M059J (cell line): ENCODE results near the gene SELENOO. TPM values are rescaled to one million over a fixed set of nuclear protein-coding genes. Genes with fewer than 3 reads are reported as not detected.

Experiments
- DNase-seq: peaks from one replicate; pipeline ENCODE4 v3.0.0-alpha.2; 2012; ENCODE audit warnings: low read depth
- total RNA-seq: library from RNA; depleted of rRNA; stranded (reverse); fragments of >200 nt; shearing (Covaris generic); gene quantifications from 2 replicates; pipeline ENCODE4 v1.2.3, GENCODE V29; 2014

The SELENOO gene
- total RNA-seq, 1 experiment from 2014 or later: 21.4 TPM

DNA sequence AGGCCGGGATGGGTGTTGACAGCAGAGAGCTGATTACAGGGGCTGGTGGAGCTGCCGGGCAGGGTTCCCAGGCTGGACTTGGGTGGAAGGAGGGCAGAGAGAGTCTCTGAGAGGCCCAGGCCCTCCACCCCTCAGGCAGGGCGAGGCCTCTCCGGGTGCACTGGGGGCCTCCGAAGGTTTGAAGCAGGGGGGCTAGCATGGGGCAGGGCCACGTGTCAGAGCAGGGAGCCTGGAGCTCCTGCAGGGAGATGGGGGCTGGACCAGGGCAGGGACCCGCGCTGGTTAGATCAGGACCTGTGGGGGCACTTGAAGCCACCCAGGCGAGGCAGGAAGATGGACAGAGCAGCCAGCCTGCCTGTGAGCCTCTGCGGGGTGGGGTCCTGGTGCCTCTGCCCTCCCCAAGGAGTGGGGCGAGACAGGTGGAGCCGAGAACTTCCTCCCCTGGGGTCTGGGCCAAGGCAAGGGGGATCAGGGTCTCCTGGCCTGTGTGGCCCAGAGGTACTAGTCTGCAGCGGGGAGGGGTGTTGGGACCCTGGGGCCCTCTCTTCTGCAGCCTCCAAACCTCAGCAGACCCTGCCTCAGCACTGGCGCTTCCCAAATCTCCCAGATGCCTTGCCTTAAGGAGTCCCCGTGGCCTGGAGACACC lies 29.4 kb upstream of the SELENOO start:
- no peak for DNase-seq

DNA sequence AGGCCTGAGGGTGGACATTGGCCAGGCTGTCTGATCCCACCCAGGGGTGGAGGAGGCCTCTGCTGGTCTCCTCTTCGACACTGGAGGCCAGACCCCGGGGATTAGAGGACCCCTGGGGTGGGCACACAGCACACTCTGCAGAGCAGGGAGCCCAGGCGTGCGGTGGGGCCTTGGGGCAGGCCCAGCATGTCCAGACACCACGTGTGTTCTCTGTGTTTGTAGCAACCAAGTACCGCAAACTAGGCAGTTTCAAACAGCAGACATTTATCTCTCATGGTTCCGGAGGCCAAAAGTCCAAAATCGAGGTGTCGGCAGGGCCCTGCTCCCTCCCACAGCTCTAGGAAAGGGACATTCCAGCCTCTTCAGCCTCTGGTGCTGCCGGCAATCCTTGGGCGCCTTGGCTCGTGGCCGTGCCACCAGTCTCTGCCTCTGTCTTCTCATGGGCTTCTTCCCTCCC lies 28.8 kb upstream of the SELENOO start:
- no peak for DNase-seq

DNA sequence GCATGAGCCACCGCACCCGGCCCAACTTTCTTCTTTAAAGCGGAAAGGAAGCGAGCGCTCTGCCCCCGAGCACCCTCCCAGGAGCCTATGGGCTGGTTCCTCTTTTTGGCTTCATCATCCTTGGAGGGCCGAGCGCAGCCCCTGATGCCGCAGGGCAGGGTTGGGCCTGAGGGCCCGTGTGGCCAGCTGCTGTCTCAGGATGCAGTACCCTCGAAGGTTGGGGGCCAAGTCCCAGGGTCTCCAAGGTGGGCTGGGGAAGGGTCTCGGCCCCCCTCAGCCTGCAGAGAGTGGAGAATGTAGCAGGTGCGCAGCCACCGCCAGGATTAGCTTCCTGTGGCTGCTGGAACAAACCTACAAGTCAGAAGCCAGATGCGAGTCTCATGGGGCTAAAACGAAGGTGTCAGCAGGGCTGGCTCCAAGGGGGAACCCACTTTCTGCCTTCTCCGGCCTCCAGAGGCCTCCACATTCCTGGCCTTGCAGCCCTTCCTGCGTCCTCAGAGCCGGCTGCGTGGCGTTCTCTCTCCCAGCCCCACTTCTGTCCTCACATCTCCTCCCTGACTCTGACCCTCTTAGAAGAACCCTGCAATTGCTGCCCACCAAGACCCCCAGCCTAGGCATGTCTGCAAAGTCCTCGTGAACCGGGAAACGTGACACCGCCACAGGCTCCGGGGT lies 27.4 kb upstream of the SELENOO start:
- no peak for DNase-seq

DNA sequence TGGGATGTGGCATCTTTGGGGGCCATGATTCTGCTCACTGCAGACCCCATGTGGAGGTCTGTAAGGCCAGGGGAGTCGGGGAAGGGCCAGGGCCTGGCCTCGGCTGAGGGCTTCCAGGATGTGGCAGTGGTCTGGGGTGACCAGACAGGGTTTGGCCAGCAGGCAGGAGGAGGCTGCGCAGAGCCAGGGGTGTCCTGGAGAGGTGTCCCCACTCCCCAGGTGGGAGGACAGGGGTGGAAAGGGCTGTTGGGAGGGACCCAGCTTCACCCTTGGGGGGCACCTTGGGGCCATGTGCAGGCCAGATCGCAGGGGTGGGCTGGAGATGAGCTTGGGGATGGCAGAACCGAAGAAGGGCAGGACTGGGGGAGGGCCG lies 26.8 kb upstream of the SELENOO start:
- DNase-seq: no peak

DNA sequence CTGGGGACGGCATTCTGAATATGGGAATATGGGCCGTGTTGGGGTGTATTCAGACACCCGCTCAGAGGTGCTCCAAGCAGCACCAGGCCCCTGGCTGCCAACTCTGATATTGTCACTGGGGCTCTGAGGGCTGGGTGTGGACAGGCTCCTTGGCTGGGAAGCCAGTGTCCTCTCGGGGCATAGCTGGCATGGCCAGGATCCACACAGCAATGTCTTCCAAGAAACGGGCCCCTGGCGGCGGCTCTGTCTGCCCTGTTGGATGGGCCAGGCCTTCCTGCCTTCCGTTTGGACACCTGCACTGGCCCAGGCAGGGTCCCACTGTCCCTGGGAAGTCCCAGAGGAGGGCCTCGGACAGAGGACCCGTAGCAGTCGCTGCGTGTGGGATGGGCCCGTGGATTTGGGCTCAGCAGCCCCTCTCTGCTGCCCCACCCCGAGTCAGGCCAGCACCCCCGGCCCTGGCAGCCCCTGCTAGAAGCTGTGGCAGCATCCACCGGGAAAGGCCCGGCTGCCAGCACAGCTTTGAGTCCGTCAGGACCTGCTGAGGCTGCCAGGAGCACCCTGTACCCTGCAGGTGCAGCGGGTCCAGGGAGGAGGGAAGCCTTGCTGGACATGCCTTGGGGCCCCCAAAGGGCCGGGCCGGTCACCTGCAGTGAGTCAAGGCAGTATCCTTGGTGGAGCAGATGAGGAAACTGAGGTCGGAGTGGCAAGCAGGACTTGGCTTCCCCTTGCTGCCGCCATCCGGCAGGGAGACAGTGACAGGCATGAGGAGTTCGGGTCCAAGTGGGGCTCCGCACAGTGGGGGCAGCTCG lies 26.2 kb upstream of the SELENOO start:
- DNase-seq: no peak

DNA sequence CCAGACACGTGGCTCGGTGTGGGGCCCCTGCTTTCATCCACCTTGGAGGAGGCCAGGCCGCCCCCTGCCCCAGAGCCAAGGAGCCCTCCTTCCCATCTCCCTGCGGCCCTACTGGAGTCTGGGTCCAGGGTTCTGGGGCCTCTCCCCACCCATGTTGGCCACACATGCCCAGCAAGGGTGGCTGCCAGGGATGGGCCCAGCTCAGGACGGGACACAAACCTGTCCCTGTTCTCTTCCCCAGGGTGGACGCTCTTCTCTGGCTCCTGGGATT lies 25.7 kb upstream of the SELENOO start:
- no peak for DNase-seq

DNA sequence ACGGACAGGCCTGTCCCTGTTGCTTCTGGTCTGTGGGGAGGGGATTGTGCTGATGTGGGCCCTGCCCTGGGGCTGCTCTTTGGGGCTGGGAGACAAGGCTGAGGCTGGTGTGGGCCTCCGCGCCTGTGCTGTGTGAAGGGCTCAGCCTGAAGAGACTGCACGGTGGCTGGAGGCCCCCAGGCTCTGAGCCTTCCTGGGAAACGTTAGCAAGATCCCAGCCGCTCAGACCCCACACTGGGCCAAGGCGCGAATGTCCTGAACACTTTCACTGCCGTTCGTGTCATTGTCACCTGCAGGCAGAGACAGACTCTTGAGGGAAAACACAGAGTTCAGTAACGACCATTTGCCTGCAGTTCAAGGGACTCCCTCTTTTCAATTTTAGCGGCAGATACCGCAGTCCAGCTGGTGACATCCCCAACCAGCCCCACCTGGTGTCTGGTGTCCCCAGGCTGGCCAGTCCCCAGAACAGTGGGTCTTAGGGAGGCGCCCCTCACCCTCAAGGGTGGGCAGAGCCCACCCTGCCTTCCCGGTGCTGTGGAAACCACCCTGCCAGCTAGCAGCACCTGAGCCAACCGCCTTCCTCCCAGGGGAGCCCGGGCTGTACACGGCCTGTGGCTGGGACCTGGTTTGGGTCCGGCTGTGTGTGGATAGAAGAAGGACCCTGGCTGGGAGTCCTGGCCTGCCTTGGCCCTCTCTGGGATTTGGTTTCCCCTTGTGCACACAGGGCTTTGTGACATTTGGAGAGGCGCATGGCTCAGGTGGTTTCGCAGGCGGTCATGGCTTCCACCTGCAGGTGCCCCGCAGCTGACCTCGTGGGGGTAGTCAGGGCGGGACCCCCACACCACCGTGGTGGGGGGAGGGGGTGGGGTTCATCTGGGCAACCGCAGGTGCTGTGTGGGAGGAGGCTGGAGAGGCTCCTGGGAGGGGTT lies 24.6 kb upstream of the SELENOO start:
- no peak for DNase-seq

DNA sequence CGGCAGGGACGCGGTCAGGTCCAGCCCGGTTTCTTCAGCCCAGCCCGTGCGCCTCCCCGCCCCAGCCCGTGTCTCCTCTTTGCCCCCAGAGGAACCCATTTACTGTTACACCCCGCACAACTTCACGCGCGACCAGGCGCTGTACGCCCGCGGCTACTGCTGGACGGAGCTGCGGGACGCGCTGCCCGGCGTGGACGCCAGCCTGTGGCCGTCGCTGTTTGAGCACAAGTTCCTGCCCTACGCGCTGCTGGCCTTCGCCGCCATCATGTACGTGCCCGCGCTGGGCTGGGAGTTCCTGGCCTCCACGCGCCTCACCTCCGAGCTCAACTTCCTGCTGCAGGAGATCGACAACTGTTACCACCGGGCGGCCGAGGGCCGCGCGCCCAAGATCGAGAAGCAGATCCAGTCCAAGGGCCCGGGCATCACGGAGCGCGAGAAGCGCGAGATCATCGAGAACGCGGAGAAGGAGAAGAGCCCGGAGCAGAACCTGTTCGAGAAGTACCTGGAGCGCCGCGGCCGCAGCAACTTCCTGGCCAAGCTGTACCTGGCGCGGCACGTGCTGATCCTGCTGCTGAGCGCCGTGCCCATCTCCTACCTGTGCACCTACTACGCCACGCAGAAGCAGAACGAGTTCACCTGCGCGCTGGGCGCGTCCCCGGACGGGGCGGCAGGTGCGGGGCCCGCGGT lies 23.8 kb upstream of the SELENOO start:
- no peak for DNase-seq

DNA sequence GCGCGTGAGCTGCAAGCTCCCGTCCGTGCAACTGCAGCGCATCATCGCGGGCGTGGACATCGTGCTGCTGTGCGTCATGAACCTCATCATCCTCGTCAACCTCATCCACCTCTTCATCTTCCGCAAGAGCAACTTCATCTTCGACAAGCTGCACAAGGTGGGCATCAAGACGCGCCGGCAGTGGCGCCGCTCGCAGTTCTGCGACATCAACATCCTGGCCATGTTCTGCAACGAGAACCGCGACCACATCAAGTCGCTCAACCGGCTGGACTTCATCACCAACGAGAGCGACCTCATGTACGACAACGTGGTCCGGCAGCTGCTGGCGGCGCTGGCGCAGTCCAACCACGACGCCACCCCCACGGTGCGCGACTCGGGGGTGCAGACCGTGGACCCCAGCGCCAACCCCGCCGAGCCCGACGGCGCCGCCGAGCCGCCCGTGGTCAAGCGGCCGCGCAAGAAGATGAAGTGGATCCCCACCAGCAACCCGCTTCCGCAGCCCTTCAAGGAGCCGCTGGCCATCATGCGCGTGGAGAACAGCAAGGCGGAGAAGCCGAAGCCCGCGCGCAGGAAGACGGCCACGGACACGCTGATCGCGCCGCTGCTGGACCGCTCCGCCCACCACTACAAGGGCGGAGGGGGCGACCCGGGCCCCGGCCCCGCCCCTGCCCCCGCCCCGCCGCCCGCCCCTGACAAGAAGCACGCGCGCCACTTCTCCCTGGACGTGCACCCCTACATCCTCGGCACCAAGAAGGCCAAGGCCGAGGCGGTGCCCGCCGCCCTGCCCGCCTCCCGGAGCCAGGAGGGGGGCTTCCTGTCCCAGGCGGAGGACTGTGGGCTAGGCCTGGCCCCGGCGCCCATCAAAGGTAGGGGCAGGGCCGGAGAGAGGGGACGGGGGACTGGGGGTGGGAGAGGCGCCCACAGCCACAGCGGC lies 23.0 kb upstream of the SELENOO start:
- no peak for DNase-seq

DNA sequence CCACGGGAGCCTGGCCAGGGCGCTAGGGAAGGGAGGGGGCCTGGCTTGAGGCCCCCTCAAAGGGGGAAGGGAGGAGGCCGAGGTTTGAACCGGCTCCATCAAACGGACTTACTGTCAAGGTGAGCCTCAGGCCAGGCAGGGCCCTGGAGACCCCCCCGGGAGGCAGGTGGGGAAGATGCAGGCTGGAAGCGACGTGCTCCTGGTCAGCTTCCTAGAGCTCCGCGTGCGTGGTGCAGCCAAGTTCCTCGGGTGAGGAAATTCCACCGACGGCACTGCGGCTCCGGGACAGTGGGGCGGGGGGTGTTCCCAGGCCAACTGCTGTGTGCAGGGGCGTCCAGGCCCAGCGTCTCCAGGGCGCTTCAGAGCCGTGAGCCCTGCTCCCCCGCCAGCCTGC lies 22.3 kb upstream of the SELENOO start:
- DNase-seq: no peak

DNA sequence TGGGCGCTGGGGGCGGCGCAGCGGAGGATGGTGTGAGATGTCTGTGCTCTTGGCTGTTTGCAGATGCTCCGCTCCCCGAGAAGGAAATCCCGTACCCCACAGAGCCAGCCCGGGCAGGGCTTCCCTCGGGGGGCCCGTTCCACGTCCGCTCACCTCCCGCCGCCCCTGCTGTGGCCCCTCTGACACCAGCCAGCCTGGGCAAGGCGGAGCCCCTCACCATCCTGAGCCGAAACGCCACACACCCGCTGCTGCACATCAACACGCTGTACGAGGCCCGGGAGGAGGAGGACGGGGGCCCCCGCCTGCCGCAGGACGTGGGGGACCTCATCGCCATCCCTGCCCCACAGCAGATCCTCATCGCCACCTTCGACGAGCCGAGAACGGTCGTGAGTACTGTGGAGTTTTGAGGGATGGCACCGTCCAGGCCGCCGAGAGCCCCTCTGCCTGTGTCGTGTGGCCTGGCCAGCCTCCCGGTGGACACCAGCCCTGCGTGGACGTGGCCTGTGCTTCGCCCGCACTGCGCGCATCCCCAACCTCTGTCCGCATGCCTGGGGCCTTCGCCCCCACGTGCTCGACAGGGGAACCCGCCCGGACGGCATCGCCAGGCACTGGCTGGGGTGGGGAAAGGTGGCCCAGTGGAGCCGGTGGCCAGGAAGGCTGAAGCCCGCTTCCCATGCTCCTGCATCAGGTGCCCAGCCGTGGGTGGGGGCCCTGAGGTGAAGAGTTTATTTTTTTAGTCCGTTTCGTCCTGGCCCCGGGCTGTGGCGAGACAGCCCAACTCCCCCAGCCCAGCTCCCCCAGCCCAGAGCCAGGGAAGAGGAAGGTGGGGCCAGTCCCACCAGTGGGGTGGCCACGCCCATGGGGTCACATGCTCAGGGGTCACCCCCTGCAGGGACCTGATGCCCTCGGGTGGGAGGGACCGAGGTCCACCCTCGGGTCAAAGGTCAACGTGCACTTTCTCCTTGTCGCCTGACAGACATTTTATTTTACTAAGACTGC lies 21.6 kb upstream of the SELENOO start:
- DNase-seq: no peak

DNA sequence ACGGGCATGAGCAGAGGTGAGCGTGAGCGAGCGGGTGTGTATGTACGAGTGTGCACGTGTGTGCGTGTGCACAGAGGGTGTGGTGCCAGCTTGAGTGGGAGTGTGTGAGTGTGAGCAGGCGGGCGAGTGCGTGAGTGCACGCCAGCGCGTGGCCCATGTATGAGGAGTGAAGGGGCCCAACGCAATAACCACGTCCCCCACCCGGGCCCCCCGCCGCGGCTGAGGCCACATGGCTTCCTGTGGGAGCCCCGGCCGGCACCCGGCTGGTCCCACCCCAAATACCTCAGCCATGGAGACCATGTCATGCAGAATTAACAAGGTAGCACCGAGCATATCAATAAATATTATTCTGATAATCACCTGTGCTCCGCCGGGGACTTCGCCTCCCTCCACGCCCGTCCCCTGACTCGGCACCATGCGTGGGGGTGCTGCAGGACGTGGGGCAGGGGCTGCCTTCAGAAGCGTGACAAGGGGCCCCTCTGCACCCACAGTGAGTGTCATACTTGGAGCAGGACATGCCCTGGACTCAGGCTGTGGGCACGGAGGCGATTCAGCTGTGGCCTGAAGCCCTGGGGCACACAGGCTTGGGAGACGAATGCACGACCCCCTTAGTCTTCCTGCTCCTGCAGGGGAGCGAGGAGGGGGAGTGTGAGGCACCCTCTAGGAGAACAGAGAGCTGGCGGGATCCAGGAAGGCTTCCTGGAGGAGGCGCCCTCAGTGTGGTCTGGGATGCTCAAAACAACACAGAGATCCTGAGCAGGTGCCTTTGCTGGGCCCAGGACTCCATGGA lies 20.7 kb upstream of the SELENOO start:
- no peak for DNase-seq

DNA sequence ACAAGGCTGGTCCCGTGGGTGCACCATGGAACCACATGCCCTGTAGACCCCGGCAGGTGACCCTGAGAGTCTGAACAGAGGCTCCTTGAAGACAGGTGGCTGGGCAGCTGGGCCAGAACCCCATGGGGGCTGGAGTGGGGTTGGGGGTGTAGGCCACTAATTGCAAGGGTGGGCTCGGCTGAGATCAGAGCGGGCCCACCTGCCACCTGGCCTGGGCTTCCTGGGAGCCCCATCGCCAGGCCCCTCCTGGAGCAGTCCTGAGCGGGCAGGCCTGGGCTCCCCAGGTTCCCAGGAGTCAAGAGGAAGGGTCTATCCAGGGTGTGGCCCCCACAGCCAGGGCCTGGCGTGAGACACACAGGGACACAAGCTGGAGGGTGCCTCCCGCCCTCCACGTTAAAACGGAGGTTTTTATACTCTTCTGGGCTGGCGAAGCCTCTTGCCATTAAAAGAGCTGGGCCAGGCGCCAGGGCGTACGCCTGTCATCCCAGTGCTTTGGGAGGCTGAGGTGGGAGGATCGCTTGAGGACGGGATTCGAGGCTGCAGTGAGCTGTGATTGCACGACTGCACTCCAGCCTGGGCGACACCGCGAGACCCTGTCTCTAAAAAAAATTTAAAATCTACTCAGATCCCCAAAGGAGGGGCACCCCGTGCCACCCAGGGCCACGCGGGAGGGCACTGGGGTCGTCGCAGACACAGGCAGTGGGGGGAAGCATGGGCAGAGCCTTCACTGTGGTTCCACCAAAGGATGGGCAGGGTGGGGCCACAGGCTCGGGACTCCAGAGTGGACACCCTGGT lies 19.9 kb upstream of the SELENOO start:
- no peak for DNase-seq

DNA sequence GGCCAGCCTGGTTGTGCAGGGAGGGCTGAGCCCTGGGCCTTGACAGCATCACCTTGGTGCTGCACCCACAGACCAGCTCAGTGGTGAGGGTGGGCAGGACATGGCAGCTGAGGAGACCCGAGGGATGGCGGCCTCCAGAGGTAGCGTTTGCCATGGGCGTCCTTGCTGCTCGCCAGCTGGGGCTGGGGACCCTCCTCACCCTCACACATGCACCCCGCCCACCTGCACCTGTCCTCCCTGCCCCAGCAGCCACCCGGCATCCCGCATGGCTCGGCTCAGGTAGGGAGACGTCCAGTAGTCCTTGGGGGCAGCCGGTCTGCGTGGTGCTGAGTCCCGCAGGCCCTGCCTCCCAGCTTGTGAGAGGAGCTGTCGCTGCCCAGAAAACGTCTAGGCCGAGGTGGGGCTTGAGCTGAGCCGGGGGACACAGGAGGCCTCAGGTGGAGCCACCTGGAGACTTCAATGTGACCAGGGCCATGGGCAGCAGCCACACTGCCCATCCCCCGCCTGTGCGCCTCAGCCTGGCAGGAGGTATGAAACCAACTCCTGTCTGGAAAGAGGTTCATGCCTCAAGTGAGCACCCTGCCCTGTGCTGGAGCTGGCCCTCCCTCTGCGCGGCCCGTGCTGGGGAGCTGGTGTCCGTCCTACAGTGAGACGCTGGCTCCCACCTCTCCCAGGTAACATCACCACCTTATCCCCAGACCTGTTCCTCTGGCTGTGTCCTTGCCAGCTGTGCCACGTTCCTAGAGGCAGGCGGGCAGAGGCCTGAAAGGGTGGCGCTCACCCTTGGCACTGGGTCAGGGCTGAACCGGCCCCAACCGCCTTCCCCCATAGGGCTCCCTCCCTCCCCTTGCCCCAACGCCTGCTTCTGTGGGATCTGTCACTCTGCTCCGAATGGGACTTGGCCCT lies 18.4 kb upstream of the SELENOO start:
- DNase-seq: no peak

DNA sequence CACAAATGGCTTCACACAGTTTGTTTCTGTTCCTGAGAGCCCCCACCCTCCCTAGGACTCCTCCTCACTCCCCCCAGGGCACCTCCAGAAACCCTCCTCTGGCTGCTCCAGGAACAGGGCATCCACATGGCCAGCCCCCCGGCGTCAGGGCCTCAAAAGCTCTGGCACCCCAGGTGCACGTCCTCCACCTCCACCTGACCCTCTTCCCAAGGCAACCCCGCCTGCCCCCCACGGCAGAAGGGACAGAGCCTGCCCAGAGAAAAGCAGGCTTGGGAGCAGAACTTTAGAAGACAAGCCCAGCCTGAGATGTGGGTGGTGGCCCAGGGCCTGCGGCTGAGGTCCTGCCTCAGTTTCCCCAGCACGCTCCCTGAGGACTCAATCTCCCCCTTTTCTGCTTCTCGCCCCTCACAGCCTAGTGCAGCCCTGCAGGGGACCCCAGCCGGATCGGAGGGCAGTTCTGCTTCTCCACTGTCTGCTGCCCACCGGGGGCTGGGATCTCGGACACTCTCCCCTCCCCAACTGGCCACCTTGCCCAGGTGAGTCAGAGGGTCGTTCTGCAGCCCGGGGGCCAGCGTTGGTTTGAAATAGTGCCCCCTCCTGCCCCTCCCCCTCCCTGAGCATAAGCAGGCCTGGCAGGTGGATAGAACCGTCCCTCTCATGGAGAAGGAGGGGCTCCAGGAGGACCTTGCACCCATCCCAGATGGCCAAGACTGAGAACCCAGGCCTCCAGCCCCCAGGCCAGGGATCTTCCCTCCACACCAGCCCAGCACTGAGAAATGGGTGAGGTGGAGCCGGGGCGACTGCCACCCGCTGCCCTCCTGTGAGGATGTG lies 17.5 kb upstream of the SELENOO start:
- DNase-seq: no peak
